GM19239 (cell line): ENCODE data around the gene TEKT2.

ENCODE experiments used
- DNase-seq: peaks from one replicate; pipeline ENCODE4 v3.0.0; 2011; ENCODE audit warnings: low spot score; ENCODE audit not compliant: insufficient read length
- FAIRE-seq: peaks from 2 replicates; lab custom pipeline; 2011; peaks lifted over from hg19 to GRCh38; lab: Jason Lieb, UNC

Gene TEKT2

GRCh38 chr1:36086529-36087232 is 2.8 kb downstream of the TEKT2 start:
- no peak for DNase-seq
- FAIRE-seq, result no peak

- FAIRE-seq, result no peak
- DNase-seq, result no peak
Measured at GRCh38 chr1:36087233-36088123, 3.6 kb downstream of the TEKT2 start.

GRCh38 chr1:36088265-36088576 is 4.3 kb downstream of the TEKT2 start:
- FAIRE-seq (no peak), DNase-seq (no peak)

GRCh38 chr1:36088577-36089392 is 4.9 kb downstream of the TEKT2 start, which contains the start of gene ADPRS:
Gene ADPRS, plus strand, starts transcription at chr1:36088892. Its CDS starts 13 bp downstream, at chr1:36088905.
- peak; percentile 93 for FAIRE-seq
- DNase-seq, result peak; percentile 95

- DNase-seq (no peak), FAIRE-seq (peak; percentile 52)
Measured at GRCh38 chr1:36089393-36090121, 5.7 kb downstream of the TEKT2 start.

GRCh38 chr1:36091141-36091540 is 7.2 kb downstream of the TEKT2 start:
- FAIRE-seq (no peak), DNase-seq (no peak)

- DNase-seq, result no peak
- FAIRE-seq, result no peak
Measured at GRCh38 chr1:36091698-36092097, 7.8 kb downstream of the TEKT2 start.

GRCh38 chr1:36092166-36092797 is 8.4 kb downstream of the TEKT2 start:
- DNase-seq (no peak), FAIRE-seq (no peak)

GRCh38 chr1:36092798-36093185 is 8.9 kb downstream of the TEKT2 start:
- no peak for DNase-seq
- no peak for FAIRE-seq

GRCh38 chr1:36093226-36093625 is 9.3 kb downstream of the TEKT2 start:
- FAIRE-seq, result no peak
- no peak for DNase-seq

GRCh38 chr1:36093929-36094328 is 10.0 kb downstream of the TEKT2 start:
- FAIRE-seq, result no peak
- DNase-seq, result no peak

GRCh38 chr1:36094621-36095061 is 10.7 kb downstream of the TEKT2 start:
- no peak for DNase-seq
- FAIRE-seq, result no peak

GRCh38 chr1:36095760-36096405 is 12.0 kb downstream of the TEKT2 start:
- FAIRE-seq, result no peak

GRCh38 chr1:36096500-36097432 is 12.9 kb downstream of the TEKT2 start:
- DNase-seq, result no peak
- FAIRE-seq, result no peak

More at GRCh38 chr1:36095760-36096405, 12.0 kb downstream of the TEKT2 start:
- no peak for DNase-seq

GRCh38 chr1:36097693-36098585 is 14.0 kb downstream of the TEKT2 start:
- FAIRE-seq (no peak), DNase-seq (no peak)

- DNase-seq (no peak), FAIRE-seq (no peak)
Measured at GRCh38 chr1:36098650-36099365, 14.9 kb downstream of the TEKT2 start.
